SU-DHL-6 (cell line): ENCODE data around the gene BAZ1A.

Experiments
- H2AFZ ChIP-seq: fragments of 200-600 bp; sonication (generic); 2 replicates; pipeline ENCODE4 v1.6.1; 2014; ENCODE audit warnings: low read depth, mild to moderate bottlenecking, moderate library complexity, mixed read lengths, antibody characterized with exemption, low read length; ENCODE audit not compliant: severe bottlenecking
- H3F3A ChIP-seq: fragments of 200-600 bp; shearing (Covaris generic); 2 replicates; pipeline ENCODE4 v1.6.0; 2016; ENCODE audit warnings: antibody characterized with exemption, mild to moderate bottlenecking; ENCODE audit not compliant: insufficient read depth
- H3K27ac ChIP-seq: fragments of 200-600 bp; sonication (generic); 2 replicates; pipeline ENCODE4 v1.5.1; 2016; ENCODE audit warnings: low read depth, mild to moderate bottlenecking, low read length, moderate library complexity, mixed read lengths
- H3K27me3 ChIP-seq: fragments of 200-600 bp; sonication (generic), shearing (Covaris generic); 2 replicates; pipeline ENCODE4 v1.6.0; 2014; ENCODE audit warnings: mild to moderate bottlenecking, low read length
- H3K36me3 ChIP-seq: fragments of 200-600 bp; sonication (generic); 2 replicates; pipeline ENCODE4 v1.6.1; 2014; ENCODE audit warnings: mild to moderate bottlenecking, low read length, mixed read lengths
- H3K4me2 ChIP-seq: fragments of 300-600, 200-600 bp; shearing (Covaris generic), sonication (generic); 2 replicates; pipeline ENCODE4 v1.6.0; 2014; ENCODE audit warnings: low read length, low read depth, mild to moderate bottlenecking; ENCODE audit not compliant: poor library complexity, severe bottlenecking
- H3K4me3 ChIP-seq: fragments of 200-600 bp; sonication (generic); 2 replicates; pipeline ENCODE4 v1.5.1; 2014; ENCODE audit warnings: antibody characterized with exemption, low read length, mild to moderate bottlenecking, mixed read lengths; ENCODE audit not compliant: insufficient read depth, poor library complexity, severe bottlenecking
- H3K79me2 ChIP-seq: fragments of 200-600 bp; sonication (generic); 2 replicates; pipeline ENCODE4 v1.6.1; 2014; ENCODE audit warnings: mild to moderate bottlenecking, low read length, moderate library complexity; ENCODE audit not compliant: insufficient read depth
- H3K9ac ChIP-seq: fragments of 200-600 bp; sonication (generic); 2 replicates; pipeline ENCODE4 v1.7.0; 2014; ENCODE audit warnings: mild to moderate bottlenecking, low read length
- H3K9me2 ChIP-seq: fragments of 200-600 bp; sonication (generic); replicated peaks from 2 replicates; pipeline ENCODE4 v1.6.1; 2014; ENCODE audit warnings: low read length; ENCODE audit not compliant: insufficient read depth
- H3K9me3 ChIP-seq: fragments of 200-600 bp; sonication (generic); 2 replicates; pipeline ENCODE4 v1.6.1; 2014; ENCODE audit warnings: low read length, mixed read lengths; ENCODE audit not compliant: insufficient read depth
- H4K20me1 ChIP-seq: fragments of 200-600 bp; sonication (generic); 2 replicates; pipeline ENCODE4 v1.6.1; 2014; ENCODE audit warnings: low read depth, mild to moderate bottlenecking, antibody characterized with exemption, low read length, moderate library complexity, mixed read lengths
- CTCF ChIP-seq: fragments of 200-600 bp; sonication (generic); IDR thresholded peaks from one replicate; pipeline ENCODE4 v1.5.1; 2017; ENCODE audit warnings: antibody characterized with exemption, mild to moderate bottlenecking, low read length, moderate library complexity; ENCODE audit not compliant: insufficient read depth, poor library complexity, severe bottlenecking
- EZH2phosphoT487 ChIP-seq: fragments of 200-600 bp; sonication (generic), shearing (Covaris generic); conservative IDR thresholded peaks from 2 replicates; pipeline ENCODE4 v1.6.1; 2018; ENCODE audit warnings: mild to moderate bottlenecking, antibody characterized with exemption, low read length, moderate library complexity, mixed read lengths

BAZ1A gene

DNA sequence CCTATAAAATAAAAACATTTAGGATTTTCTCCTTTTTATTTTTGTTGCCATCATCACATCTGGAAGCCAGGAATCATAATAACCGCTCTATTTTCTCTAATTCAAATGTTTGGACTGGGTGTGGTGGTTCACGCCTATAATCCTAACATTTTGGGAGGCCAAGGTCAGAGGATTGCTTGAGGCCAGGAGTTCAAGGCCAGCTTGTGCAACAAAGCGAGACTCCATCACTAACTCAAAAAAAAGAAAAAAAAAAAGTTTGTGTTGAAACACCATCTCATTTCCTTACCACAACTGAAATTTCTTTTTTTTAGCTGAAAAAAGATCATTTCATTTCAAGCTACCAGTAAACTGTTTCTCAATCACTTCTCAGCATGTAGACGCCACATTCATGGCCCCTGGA lies 8.8 kb upstream of the BAZ1A start:
- H4K20me1 ChIP-seq: no peaks in the 10 kb centered on the region
- TF ChIP-seq EZH2phosphoT487: no peak
- no peak for TF ChIP-seq CTCF
- no peak overlapping the region for H3K9ac ChIP-seq
- no peak overlapping the region for H3K4me3 ChIP-seq
- H3K36me3 ChIP-seq: no peaks in the 10 kb centered on the region
- H3K4me2 ChIP-seq: no peak overlapping the region
- H3K27ac ChIP-seq: no peak overlapping the region
- no peaks in the 10 kb centered on the region for H3K27me3 ChIP-seq
- H3K79me2 ChIP-seq: no peaks in the 10 kb centered on the region
- H2AFZ ChIP-seq: no peak overlapping the region
- H3F3A ChIP-seq: no peaks in the 10 kb centered on the region
- no peaks in the 10 kb centered on the region for H3K9me3 ChIP-seq
- no peaks in the 10 kb centered on the region for H3K9me2 ChIP-seq

- Histone ChIP-seq H3K9ac (peak overlapping the region; percentile 99), H3K36me3 (peaks cover 11% of the 10 kb centered on the region; the same call in 1 of the 2 replicates), H3K4me3 (peak overlapping the region; percentile 80), H3F3A (peaks cover 20% of the 10 kb centered on the region), H3K27ac (peak overlapping the region; percentile 95), H3K79me2 (peaks cover 62% of the 10 kb centered on the region), H3K27me3 (no peaks in the 10 kb centered on the region), H4K20me1 (no peaks in the 10 kb centered on the region), H3K4me2 (peak overlapping the region; percentile 85), H2AFZ (peak overlapping the region; percentile 84), H3K9me2 (no peaks in the 10 kb centered on the region), H3K9me3 (no peaks in the 10 kb centered on the region)
- TF ChIP-seq CTCF (no peak), EZH2phosphoT487 (no peak)
Observed at GRCh38 chr14:34874386-34875030, 652 bp downstream of the BAZ1A start.

DNA sequence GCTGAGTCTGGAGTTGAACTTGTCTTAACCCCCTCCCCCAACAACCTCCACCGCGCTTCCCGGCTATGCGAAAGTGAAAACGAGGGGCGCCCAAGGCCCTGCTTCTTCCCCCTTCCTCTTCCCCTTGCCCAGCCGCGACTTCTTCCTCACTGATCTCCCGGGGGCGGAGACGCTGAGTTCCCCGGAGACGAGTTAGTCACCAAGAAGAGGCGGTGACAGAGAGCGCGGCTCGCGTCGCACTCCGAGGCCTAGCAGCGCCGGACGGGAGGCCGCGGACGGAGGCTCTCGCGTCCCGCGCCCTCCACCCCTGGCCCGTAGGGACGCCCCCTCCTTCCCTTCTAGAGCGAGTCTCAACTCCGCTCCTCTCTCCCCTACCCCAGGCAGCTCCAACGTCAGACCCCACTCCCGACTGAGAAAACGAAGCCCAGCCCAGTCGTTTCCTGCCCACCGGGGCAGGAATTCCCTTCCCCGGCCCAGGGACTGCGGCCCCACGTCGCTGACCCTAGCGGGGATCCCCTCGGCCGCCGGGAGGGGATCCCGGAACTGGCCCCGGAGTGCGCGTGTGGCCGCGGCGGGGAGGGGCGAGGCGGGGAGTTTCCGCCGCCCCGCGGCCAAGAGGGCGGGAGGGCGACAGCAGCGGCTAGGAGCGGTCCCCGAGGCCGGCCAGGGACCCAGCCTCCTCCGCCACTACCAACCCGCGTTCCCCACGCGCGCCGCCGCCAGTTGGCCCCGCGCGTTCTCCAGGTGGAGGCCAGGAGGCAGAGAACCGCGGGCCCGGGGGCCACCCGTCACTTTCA lies 1.4 kb downstream of the BAZ1A start:
- Histone ChIP-seq H3K9ac (peak overlapping the region; percentile 99), H3K79me2 (peaks cover 69% of the 10 kb centered on the region), H3K4me2 (peak overlapping the region; percentile 85), H3K27me3 (no peaks in the 10 kb centered on the region), H3K4me3 (peak overlapping the region; percentile 80), H3K36me3 (peaks cover 11% of the 10 kb centered on the region; the same call in 1 of the 2 replicates), H3F3A (peaks cover 20% of the 10 kb centered on the region), H2AFZ (peak overlapping the region; percentile 84), H3K27ac (peak overlapping the region; percentile 95), H3K9me2 (no peaks in the 10 kb centered on the region), H4K20me1 (no peaks in the 10 kb centered on the region), H3K9me3 (no peaks in the 10 kb centered on the region)
- TF ChIP-seq CTCF: no peak
- TF ChIP-seq EZH2phosphoT487: no peak
